ENCODE results near the gene SMARCB1. TPM values are rescaled to one million over a fixed set of nuclear protein-coding genes. Genes with fewer than 3 reads are reported as not detected.

Gene SMARCB1
- polyA plus RNA-seq, 1 of the 3 experiments (the other 2 are of a cell fraction), result 215 TPM

DNA sequence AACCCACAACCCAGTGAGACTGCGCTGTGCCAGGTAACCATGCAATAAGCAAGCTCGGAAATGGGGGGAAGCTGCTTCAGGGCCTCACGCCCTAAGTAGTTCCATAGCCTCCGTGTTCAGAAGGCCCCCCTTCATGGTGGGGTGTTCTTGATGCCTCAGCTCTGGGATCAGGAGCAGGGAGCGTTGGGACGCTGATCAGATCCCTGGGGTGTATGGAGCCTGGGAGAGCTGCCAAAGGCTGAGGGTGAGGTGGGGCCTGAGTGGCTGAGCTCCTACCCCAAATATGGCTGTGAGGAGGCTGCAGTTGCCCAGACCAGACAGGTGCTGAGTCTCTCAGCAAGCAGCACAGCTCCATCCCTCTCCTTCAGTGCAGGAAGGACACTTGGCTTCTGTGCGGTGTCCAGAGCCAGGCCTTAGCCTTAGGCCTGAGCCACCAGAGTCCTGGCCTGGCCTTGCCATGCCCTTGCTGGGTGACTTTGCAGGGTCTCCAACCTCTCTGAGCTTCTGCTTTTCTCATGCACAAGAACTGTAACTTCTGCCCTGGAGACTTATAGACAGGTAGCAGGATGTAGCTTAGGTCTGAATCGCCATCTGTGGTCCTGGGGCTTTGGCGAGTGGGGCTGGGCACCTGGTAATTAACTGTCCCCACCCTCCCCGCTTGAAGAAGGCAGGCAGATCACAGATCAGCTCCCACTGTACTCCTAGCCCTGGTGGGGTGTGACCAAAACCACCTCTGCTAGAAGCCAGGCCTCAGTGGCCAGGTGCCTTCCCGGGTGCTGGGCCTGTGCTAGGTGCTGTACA is 8.8 kb upstream of the SMARCB1 start:
- H3K4me3 ChIP-seq (ENCODE audit: low read depth in 2 of 2, low read length in 1 of 2), result no peak overlapping the region
- peaks cover 10% of the 10 kb centered on the region for H3F3A ChIP-seq (replicated peaks; ENCODE audit: insufficient read depth)
- WGBS (ENCODE audit: low lambda C conversion rate), result 90% methylated on average over 4 of the region's 11 CpGs
- no peaks in the 10 kb centered on the region for H3K79me2 ChIP-seq (ENCODE audit: insufficient read depth)
- DNase-seq, result no peak
- H3K9me2 ChIP-seq, result no peaks in the 10 kb centered on the region
- H3K4me2 ChIP-seq, result no peak overlapping the region
- peaks cover 0 to 35% of the 10 kb centered on the region in 2 experiments; a peak in 2 of 4 replicates for H3K4me1 ChIP-seq (ENCODE audit: control insufficient read depth in 1 of 2, insufficient read depth in 2 of 2, low read depth in 1 of 2, low read length in 1 of 2)
- no peak for TF ChIP-seq RFX5 (IDR thresholded peaks at IDR 0.05; ENCODE audit: low read length)
- TF ChIP-seq, protein P1, sequence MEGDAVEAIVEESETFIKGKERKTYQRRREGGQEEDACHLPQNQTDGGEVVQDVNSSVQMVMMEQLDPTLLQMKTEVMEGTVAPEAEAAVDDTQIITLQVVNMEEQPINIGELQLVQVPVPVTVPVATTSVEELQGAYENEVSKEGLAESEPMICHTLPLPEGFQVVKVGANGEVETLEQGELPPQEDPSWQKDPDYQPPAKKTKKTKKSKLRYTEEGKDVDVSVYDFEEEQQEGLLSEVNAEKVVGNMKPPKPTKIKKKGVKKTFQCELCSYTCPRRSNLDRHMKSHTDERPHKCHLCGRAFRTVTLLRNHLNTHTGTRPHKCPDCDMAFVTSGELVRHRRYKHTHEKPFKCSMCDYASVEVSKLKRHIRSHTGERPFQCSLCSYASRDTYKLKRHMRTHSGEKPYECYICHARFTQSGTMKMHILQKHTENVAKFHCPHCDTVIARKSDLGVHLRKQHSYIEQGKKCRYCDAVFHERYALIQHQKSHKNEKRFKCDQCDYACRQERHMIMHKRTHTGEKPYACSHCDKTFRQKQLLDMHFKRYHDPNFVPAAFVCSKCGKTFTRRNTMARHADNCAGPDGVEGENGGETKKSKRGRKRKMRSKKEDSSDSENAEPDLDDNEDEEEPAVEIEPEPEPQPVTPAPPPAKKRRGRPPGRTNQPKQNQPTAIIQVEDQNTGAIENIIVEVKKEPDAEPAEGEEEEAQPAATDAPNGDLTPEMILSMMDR (IDR thresholded peaks at IDR 0.05), result no peak
- TF ChIP-seq FOSL2 (IDR thresholded peaks at IDR 0.05; ENCODE audit: borderline replicate concordance, low read depth), result no peak
- TF ChIP-seq EP300 (IDR thresholded peaks at IDR 0.05; ENCODE audit: borderline replicate concordance in 1 of 2, low read depth in 1 of 2, low read length in 1 of 2), result no peak
- ChIA-PET POLR2A (interaction anchor here (0.6 kb wide), 1 partner anchor 15 kb away, joined by 3 read pairs; no protein-coding TSS in a partner anchor), CTCF (interaction anchor here (0.9 to 2.4 kb wide), 6 partner anchors 8 to 72 kb away, joined by 3 to 13 read pairs (median 4); partner anchors contain the start of genes CHCHD10 and SMARCB1)
- no peak overlapping the region for H2AFZ ChIP-seq (ENCODE audit: low read depth)
- no peaks in the 10 kb centered on the region for H4K20me1 ChIP-seq (ENCODE audit: insufficient read depth)
- H3K9me3 ChIP-seq, result no peaks in the 10 kb centered on the region
- H3K9ac ChIP-seq, result no peak overlapping the region
- H3K36me3 ChIP-seq (replicated peaks in 1 of 2; ENCODE audit: control insufficient read depth in 1 of 2, insufficient read depth in 2 of 2, low read length in 1 of 2), result peaks cover 0 to 3% of the 10 kb centered on the region in 2 experiments
- H3K27me3 ChIP-seq (ENCODE audit: insufficient read depth), result no peaks in the 10 kb centered on the region
- H3K27ac ChIP-seq (ENCODE audit: low read depth in 2 of 2, low read length in 1 of 2), result no peak overlapping the region

DNA sequence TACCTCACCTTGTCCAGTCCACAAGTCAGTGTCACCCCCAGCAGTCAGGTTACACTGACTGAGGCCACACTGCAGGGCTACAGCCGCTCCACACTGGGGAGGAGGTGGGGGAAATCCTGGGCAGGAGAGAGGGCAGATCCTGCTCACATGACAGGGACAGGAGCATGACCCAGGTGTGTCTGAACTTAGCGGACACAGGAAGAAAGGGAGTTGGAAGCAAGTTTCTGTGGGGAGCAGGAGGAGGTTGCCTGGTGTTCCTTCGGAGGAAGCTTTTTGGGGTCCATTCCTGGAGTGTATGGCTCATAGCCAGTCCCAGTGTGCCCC is 8.2 kb upstream of the SMARCB1 start:
- Histone ChIP-seq H3K9me3 (no peaks in the 10 kb centered on the region), H3K27me3 (ENCODE audit: insufficient read depth) (no peaks in the 10 kb centered on the region), H3K27ac (ENCODE audit: low read depth in 2 of 2, low read length in 1 of 2) (no peak overlapping the region), H2AFZ (ENCODE audit: low read depth) (no peak overlapping the region), H3K4me3 (ENCODE audit: low read depth in 2 of 2, low read length in 1 of 2) (no peak overlapping the region), H3K79me2 (ENCODE audit: insufficient read depth) (no peaks in the 10 kb centered on the region), H4K20me1 (ENCODE audit: insufficient read depth) (no peaks in the 10 kb centered on the region), H3K4me2 (no peak overlapping the region), H3K9ac (no peak overlapping the region), H3K9me2 (no peaks in the 10 kb centered on the region), H3F3A (replicated peaks; ENCODE audit: insufficient read depth) (peaks cover 10% of the 10 kb centered on the region), H3K36me3 (replicated peaks in 1 of 2; ENCODE audit: control insufficient read depth in 1 of 2, insufficient read depth in 2 of 2, low read length in 1 of 2) (peaks cover 0 to 3% of the 10 kb centered on the region in 2 experiments), H3K4me1 (ENCODE audit: control insufficient read depth in 1 of 2, insufficient read depth in 2 of 2, low read depth in 1 of 2, low read length in 1 of 2) (peaks cover 0 to 30% of the 10 kb centered on the region in 2 experiments; a peak in 2 of 4 replicates)
- WGBS (ENCODE audit: low lambda C conversion rate), result 93% methylated on average over 3 of the region's 3 CpGs
- no peak for DNase-seq
- POLR2A ChIA-PET, result no interaction called here
- no peak for TF ChIP-seq POLR2AphosphoS5 (IDR thresholded peaks at IDR 0.05; ENCODE audit: low read depth, low read length)
- TF ChIP-seq, protein P2, sequence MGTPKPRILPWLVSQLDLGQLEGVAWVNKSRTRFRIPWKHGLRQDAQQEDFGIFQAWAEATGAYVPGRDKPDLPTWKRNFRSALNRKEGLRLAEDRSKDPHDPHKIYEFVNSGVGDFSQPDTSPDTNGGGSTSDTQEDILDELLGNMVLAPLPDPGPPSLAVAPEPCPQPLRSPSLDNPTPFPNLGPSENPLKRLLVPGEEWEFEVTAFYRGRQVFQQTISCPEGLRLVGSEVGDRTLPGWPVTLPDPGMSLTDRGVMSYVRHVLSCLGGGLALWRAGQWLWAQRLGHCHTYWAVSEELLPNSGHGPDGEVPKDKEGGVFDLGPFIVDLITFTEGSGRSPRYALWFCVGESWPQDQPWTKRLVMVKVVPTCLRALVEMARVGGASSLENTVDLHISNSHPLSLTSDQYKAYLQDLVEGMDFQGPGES (IDR thresholded peaks at IDR 0.05; ENCODE audit: low read depth, low read length), result no peak
- TF ChIP-seq, protein P1 (IDR thresholded peaks at IDR 0.05), result no peak
- CTCF ChIA-PET, result interaction anchor here (1.1 to 2.4 kb wide), 5 partner anchors 9 to 71 kb away, joined by 3 to 13 read pairs (median 6); partner anchors contain the start of gene CHCHD10

Data from SK-N-SH (cell line).